Gastrocnemius medialis (tissue), 4 donors: ENCODE measurements around the gene HINT2.

Experiments used
- POLR2A ChIP-seq, 2 donors: fragments of 450-650 bp; IDR thresholded peaks; one replicate each; pipeline ENCODE4 v1.6.1; 2017; ENCODE audit warnings: antibody characterized with exemption in 2 of 2, mild to moderate bottlenecking in 2 of 2, moderate library complexity in 2 of 2
- TF ChIP-seq, protein P1 (sequence below), 5 experiments: fragments of 450-650 bp in 3 of 5; fragments of 200-600 bp in 2 of 5; sonication (generic) in 2 of 5; IDR thresholded peaks in 4 of 5; conservative IDR thresholded peaks in 1 of 5; 1 replicate in 4 of 5; 2 replicates in 1 of 5; pipeline ENCODE4 v1.5.1; 2016 to 2019; ENCODE audit warnings: antibody characterized with exemption in 5 of 5, mild to moderate bottlenecking in 3 of 5, moderate library complexity in 3 of 5

DNA sequence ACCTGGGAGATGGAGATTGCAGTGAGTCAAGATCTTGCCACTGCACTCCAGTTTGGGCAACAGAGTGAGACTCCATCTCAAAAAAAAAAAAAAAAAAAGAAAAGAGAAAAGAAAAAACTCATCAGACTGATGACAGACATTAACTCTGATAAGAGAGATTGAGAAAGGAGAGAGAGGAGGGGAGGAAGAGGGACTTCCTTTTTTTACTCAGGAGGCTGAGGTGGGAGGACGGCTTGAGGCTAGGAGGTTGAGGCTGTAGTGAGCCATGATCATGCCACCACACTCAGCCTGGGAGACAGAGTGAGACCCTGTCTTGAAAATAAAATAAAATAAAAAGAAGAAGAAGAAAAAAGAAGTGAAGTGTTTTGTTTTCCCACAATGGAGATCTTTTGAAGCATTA lies 51.0 kb downstream of the HINT2 start:
- TF ChIP-seq, protein P1, sequence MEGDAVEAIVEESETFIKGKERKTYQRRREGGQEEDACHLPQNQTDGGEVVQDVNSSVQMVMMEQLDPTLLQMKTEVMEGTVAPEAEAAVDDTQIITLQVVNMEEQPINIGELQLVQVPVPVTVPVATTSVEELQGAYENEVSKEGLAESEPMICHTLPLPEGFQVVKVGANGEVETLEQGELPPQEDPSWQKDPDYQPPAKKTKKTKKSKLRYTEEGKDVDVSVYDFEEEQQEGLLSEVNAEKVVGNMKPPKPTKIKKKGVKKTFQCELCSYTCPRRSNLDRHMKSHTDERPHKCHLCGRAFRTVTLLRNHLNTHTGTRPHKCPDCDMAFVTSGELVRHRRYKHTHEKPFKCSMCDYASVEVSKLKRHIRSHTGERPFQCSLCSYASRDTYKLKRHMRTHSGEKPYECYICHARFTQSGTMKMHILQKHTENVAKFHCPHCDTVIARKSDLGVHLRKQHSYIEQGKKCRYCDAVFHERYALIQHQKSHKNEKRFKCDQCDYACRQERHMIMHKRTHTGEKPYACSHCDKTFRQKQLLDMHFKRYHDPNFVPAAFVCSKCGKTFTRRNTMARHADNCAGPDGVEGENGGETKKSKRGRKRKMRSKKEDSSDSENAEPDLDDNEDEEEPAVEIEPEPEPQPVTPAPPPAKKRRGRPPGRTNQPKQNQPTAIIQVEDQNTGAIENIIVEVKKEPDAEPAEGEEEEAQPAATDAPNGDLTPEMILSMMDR (IDR thresholded peaks at IDR 0.05 in 4 of 5, conservative IDR thresholded peaks at IDR 0.05 in 1 of 5): no peak
- TF ChIP-seq POLR2A (IDR thresholded peaks at IDR 0.05): no peak
